NCI-H82 (cell line): ENCODE results near the gene MCRIP1.
A peak's percentile ranks its signal among the peaks of the same experiment; 100 is the strongest.

Source experiments
- DNase-seq: peaks from one replicate; lab custom pipeline; 2025; lab: John Stamatoyannopoulos, UW

Gene MCRIP1

GRCh38 chr17:81833160-81833920, at the start of gene MCRIP1:
TSS of gene MCRIP1 (minus strand) at chr17:81833291. CDS start at chr17:81824506, 8,785 bp downstream.
- DNase-seq, result peak; percentile 97

GRCh38 chr17:81879121-81879520, 46.0 kb upstream of the MCRIP1 start:
- DNase-seq, result no peak

- DNase-seq, result no peak
These were observed 45.2 kb upstream of the MCRIP1 start for GRCh38 chr17:81878294-81878693.

- no peak for DNase-seq
These were observed 44.5 kb upstream of the MCRIP1 start for GRCh38 chr17:81877569-81877968.

GRCh38 chr17:81871387-81872230, 38.5 kb upstream of the MCRIP1 start:
- peak; percentile 93 for DNase-seq

- DNase-seq, result no peak
These were observed 37.9 kb upstream of the MCRIP1 start, which contains the start of gene ARHGDIA for GRCh38 chr17:81870981-81871386. TSS of gene ARHGDIA (minus strand) at chr17:81871337. CDS start at chr17:81869930, 1,407 bp downstream.

GRCh38 chr17:81870131-81870980, 37.3 kb upstream of the MCRIP1 start:
- peak; percentile 75 for DNase-seq

GRCh38 chr17:81869221-81870130, 36.4 kb upstream of the MCRIP1 start:
- peak; percentile 75 for DNase-seq

GRCh38 chr17:81868674-81869220, 35.7 kb upstream of the MCRIP1 start:
- DNase-seq, result peak; percentile 55

- peak; percentile 52 for DNase-seq
These were observed 35.0 kb upstream of the MCRIP1 start for GRCh38 chr17:81867991-81868673.

GRCh38 chr17:81867170-81867990, 34.3 kb upstream of the MCRIP1 start:
- peak; percentile 65 for DNase-seq

- DNase-seq, result peak; percentile 59
These were observed 33.5 kb upstream of the MCRIP1 start for GRCh38 chr17:81866440-81867169.

GRCh38 chr17:81865733-81866439, 32.8 kb upstream of the MCRIP1 start:
- DNase-seq, result peak; percentile 59

- DNase-seq, result no peak
These were observed 32.3 kb upstream of the MCRIP1 start for GRCh38 chr17:81865358-81865732.

GRCh38 chr17:81863833-81864768, 31.0 kb upstream of the MCRIP1 start:
- no peak for DNase-seq

- DNase-seq, result no peak
These were observed 30.1 kb upstream of the MCRIP1 start for GRCh38 chr17:81863123-81863675.
